ENCODE measurements around the gene SHROOM1.

- TF ChIP-seq CTCF (IDR thresholded peaks at IDR 0.05) (no peak), EZH2 (IDR thresholded peaks at IDR 0.05; ENCODE audit: borderline replicate concordance, insufficient read depth, low read depth, low read length, poor library complexity, severe bottlenecking) (no peak)
These were observed 13.4 kb downstream of the SHROOM1 start for GRCh38 chr5:132817011-132817410.

All from B cell (primary cell).